GM12878 (cell line): ENCODE data around the gene GAS2L1.

Experiments
- BCLAF1 ChIP-seq: fragments of 450-650 bp; IDR thresholded peaks from 2 replicates; pipeline ENCODE4 v1.6.1; 2017; ENCODE audit warnings: antibody characterized with exemption, mild to moderate bottlenecking, moderate library complexity
- CTCF ChIP-seq, 3 experiments: IDR thresholded peaks in 2 of 3; conservative IDR thresholded peaks in 1 of 3; 2 replicates each; pipeline ENCODE4 v1.5.1; 2011; ENCODE audit warnings: low read depth in 3 of 3, low read length in 3 of 3, mild to moderate bottlenecking in 3 of 3, control low read depth in 2 of 3, moderate library complexity in 2 of 3, inconsistent platforms in 1 of 3, mixed read lengths in 1 of 3; ENCODE audit not compliant: control insufficient read depth in 2 of 3, insufficient read depth in 1 of 3; ENCODE audit errors: extremely low read depth in 1 of 3
- PML ChIP-seq: IDR thresholded peaks from 2 replicates; pipeline ENCODE4 v1.6.1; 2012; ENCODE audit warnings: low read length, inconsistent platforms
- POLR2A ChIP-seq: IDR thresholded peaks from 2 replicates; pipeline ENCODE4 v1.6.1; 2011; ENCODE audit warnings: low read depth, mild to moderate bottlenecking, low read length
- TCF12 ChIP-seq: IDR thresholded peaks from 2 replicates; pipeline ENCODE4 v1.6.1; 2011; ENCODE audit warnings: low read depth, mild to moderate bottlenecking, low read length
- USF2 ChIP-seq: IDR thresholded peaks from 2 replicates; pipeline ENCODE4 v1.6.1; 2011; ENCODE audit warnings: low read depth, low read length, improper control_type of control experiment, borderline replicate concordance

GRCh38 chr22:29315286-29316140 is 9.1 kb downstream of the GAS2L1 start, which contains the start of gene RASL10A:
- TF ChIP-seq CTCF (IDR thresholded peaks at IDR 0.05 in 2 of 3, conservative IDR thresholded peaks at IDR 0.05 in 1 of 3; ENCODE audit: control insufficient read depth in 2 of 3, extremely low read depth in 1 of 3, insufficient read depth in 1 of 3, low read depth in 3 of 3, low read length in 3 of 3): no peak
- no peak for TF ChIP-seq TCF12
- TF ChIP-seq PML: no peak
- TF ChIP-seq POLR2A: no peak
- TF ChIP-seq BCLAF1: no peak
- no peak for TF ChIP-seq USF2
